ENCODE data around the gene MERTK. TPM values are rescaled to one million over a fixed set of nuclear protein-coding genes. Genes with fewer than 3 reads are reported as not detected.
A peak's percentile ranks its signal among the peaks of the same experiment; 100 is the strongest.
"Not testable (repeated sequence)": the region's sequence is repeated elsewhere in the genome, so short reads cannot be mapped to it uniquely, and the experiment has no call there.

MERTK gene
- total and polyA plus RNA-seq, 2 of the 13 experiments (the other 11 are each of a cell fraction or from before 2014, with no cell fraction given), result 37.3 to 44.7 TPM

GRCh38 chr2:111909997-111910396 is 11.6 kb downstream of the MERTK start:
- DNase-seq (ENCODE audit: low spot score); FAIRE-seq; H3K4me3 ChIP-seq (replicated peaks in 1 of 3; ENCODE audit: insufficient read depth in 1 of 3, low read depth in 2 of 3, low read length in 3 of 3); H3K27me3 ChIP-seq (ENCODE audit: control insufficient read depth in 1 of 2, insufficient read depth in 2 of 2, low read length in 2 of 2); ATAC-seq; H3K27ac ChIP-seq (ENCODE audit: extremely low read length, insufficient read depth, low read length); H3K4me2 ChIP-seq (ENCODE audit: low read depth, low read length); H3K9me3 ChIP-seq (ENCODE audit: low read length); BruUV-seq (replicated peaks); in situ Hi-C loops (cut with HindIII; ENCODE audit: extremely low pct_ligation_motif_present, low pct_unique_long_range_greater_than_20kb); H3K36me3 ChIP-seq (replicated peaks in 1 of 2; ENCODE audit: control insufficient read depth in 1 of 2, insufficient read depth in 2 of 2, low read length in 2 of 2); H2AFZ ChIP-seq (ENCODE audit: low read length); H4K20me1 ChIP-seq (ENCODE audit: insufficient read depth, low read length); CTCF ChIA-PET (ENCODE audit: low intra/inter-chr PET ratio, low total read pairs); H3K9ac ChIP-seq (ENCODE audit: insufficient read depth, low read depth, low read length): not testable (repeated sequence)
- Histone ChIP-seq H3K4me1 (ENCODE audit: insufficient read depth, low read length) (peaks cover 81% of the 10 kb centered on the region), H3K79me2 (ENCODE audit: insufficient read depth, low read length) (peaks cover 81% of the 10 kb centered on the region)
- WGBS (ENCODE audit: low lambda C conversion rate), result 94% methylated on average over 4 of the region's 4 CpGs
- intact Hi-C loops (cut with micrococcal nuclease; ENCODE audit: unreplicated experiment), result loop anchor here (1.0 kb wide), 2 partner anchors 8 to 9 kb away; no protein-coding TSS in a partner anchor
- 0 out of 2 replicates have a peak, but pooled peaks have one; percentile 55 for TF ChIP-seq ZNF263 (CRISPR knock-in tag; IDR thresholded peaks at IDR 0.05)
- TF ChIP-seq ZNF121 (CRISPR knock-in tag; IDR thresholded peaks at IDR 0.05), result peak; percentile 86
- TF ChIP-seq ARID2 (CRISPR knock-in tag; IDR thresholded peaks at IDR 0.05; ENCODE audit: borderline replicate concordance), result 0 out of 2 replicates have a peak, but pooled peaks have one; percentile 40
- POLR2A ChIA-PET, result interaction anchor here (0.8 to 3.3 kb wide), 7 partner anchors 9 to 145 kb away, joined by 3 to 18 read pairs (median 5); partner anchors contain the start of genes MERTK and TMEM87B

- BruUV-seq (replicated peaks), result no TSS peak
- intact Hi-C loops (cut with micrococcal nuclease; ENCODE audit: unreplicated experiment) (loop anchor here (1.0 kb wide), 1 partner anchor 8 kb away; no protein-coding TSS in a partner anchor), in situ Hi-C loops (cut with HindIII; ENCODE audit: extremely low pct_ligation_motif_present, low pct_unique_long_range_greater_than_20kb) (no loop called here)
- Histone ChIP-seq H3K4me3 (replicated peaks in 1 of 3; ENCODE audit: insufficient read depth in 1 of 3, low read depth in 2 of 3, low read length in 3 of 3) (no peak overlapping the region), H4K20me1 (ENCODE audit: insufficient read depth, low read length) (no peaks in the 10 kb centered on the region), H3K79me2 (ENCODE audit: insufficient read depth, low read length) (peaks cover 81% of the 10 kb centered on the region), H3K4me1 (ENCODE audit: insufficient read depth, low read length) (peaks cover 73% of the 10 kb centered on the region), H3K36me3 (replicated peaks in 1 of 2; ENCODE audit: control insufficient read depth in 1 of 2, insufficient read depth in 2 of 2, low read length in 2 of 2) (peaks cover 0 to 8% of the 10 kb centered on the region in 2 experiments; a peak in 1 of 5 replicates), H2AFZ (ENCODE audit: low read length) (no peak overlapping the region), H3K9me3 (ENCODE audit: low read length) (no peaks in the 10 kb centered on the region), H3K9ac (ENCODE audit: insufficient read depth, low read depth, low read length) (no peak overlapping the region), H3K4me2 (ENCODE audit: low read depth, low read length) (no peak overlapping the region), H3K27ac (ENCODE audit: extremely low read length, insufficient read depth, low read length) (peak overlapping the region; percentile 43), H3K27me3 (ENCODE audit: control insufficient read depth in 1 of 2, insufficient read depth in 2 of 2, low read length in 2 of 2) (no peaks in the 10 kb centered on the region)
- CTCF ChIA-PET (ENCODE audit: low intra/inter-chr PET ratio, low total read pairs), result no interaction called here
- WGBS (ENCODE audit: low lambda C conversion rate), result 98% methylated on average over 2 of the region's 2 CpGs
- DNase-seq (ENCODE audit: low spot score) (no peak), ATAC-seq (no peak), FAIRE-seq (no peak)
- TF ChIP-seq RXRB (CRISPR knock-in tag; IDR thresholded peaks at IDR 0.05; ENCODE audit: borderline replicate concordance) (peak; percentile 75; the same call in 1 of the 2 replicates), ZFX (CRISPR knock-in tag; IDR thresholded peaks at IDR 0.05; ENCODE audit: low read depth) (no peak), PPARG (CRISPR knock-in tag; conservative IDR thresholded peaks at IDR 0.05) (peak; percentile 90)
- POLR2A ChIA-PET, result interaction anchor here (0.9 to 3.3 kb wide), 3 partner anchors 8 to 144 kb away, joined by 3 to 18 read pairs (median 5); partner anchors contain the start of genes MERTK and TMEM87B
These were observed 12.3 kb downstream of the MERTK start for GRCh38 chr2:111910609-111911277.
